Liver (tissue), 9 donors: Measurements from ENCODE around the gene C1orf210. TPM values are rescaled to one million over a fixed set of nuclear protein-coding genes. Genes with fewer than 3 reads are reported as not detected.

ENCODE experiments used
- DNase-seq: peaks from one replicate; pipeline ENCODE4 v3.0.0-alpha.2; 2017; ENCODE audit warnings: low spot score
- H3K27ac ChIP-seq, 2 donors: one replicate each; pipeline ENCODE4 v1.7.0; 2013; ENCODE audit warnings: inconsistent platforms in 2 of 2, low read length in 2 of 2, control low read depth in 1 of 2, low read depth in 1 of 2, mild to moderate bottlenecking in 1 of 2
- H3K27me3 ChIP-seq, 4 donors: one replicate each; pipeline versions ENCODE4 v1.6.1 to v1.7.0; 2013; ENCODE audit warnings: low read length in 3 of 4, inconsistent platforms in 1 of 4, mild to moderate bottlenecking in 1 of 4, moderate library complexity in 1 of 4; ENCODE audit not compliant: control insufficient read depth in 4 of 4, insufficient read depth in 4 of 4
- H3K36me3 ChIP-seq, 4 donors: one replicate each; pipeline versions ENCODE4 v1.6.1 to v1.7.0; 2013; ENCODE audit warnings: low read length in 3 of 4, mild to moderate bottlenecking in 3 of 4, low read depth in 1 of 4, moderate library complexity in 1 of 4; ENCODE audit not compliant: control insufficient read depth in 4 of 4, insufficient read depth in 3 of 4
- H3K4me1 ChIP-seq, 4 donors: one replicate each; pipeline versions ENCODE4 v1.6.1 to v1.7.0; 2013; ENCODE audit warnings: low read length in 3 of 4, mild to moderate bottlenecking in 3 of 4, moderate library complexity in 1 of 4; ENCODE audit not compliant: control insufficient read depth in 4 of 4, insufficient read depth in 4 of 4
- H3K4me3 ChIP-seq, 3 donors: one replicate each; pipeline versions ENCODE4 v1.6.1 to v1.7.0; 2013; ENCODE audit warnings: low read length in 3 of 3, control low read depth in 1 of 3, low read depth in 1 of 3, mild to moderate bottlenecking in 1 of 3
- H3K9ac ChIP-seq, 2 donors: one replicate each; pipeline ENCODE4 v1.7.0; 2013; ENCODE audit warnings: low read length in 2 of 2, mild to moderate bottlenecking in 2 of 2, moderate library complexity in 2 of 2, control low read depth in 1 of 2, low read depth in 1 of 2
- H3K9me3 ChIP-seq, 4 donors: one replicate each; pipeline versions ENCODE4 v1.6.1 to v1.7.0; 2013; ENCODE audit warnings: low read length in 3 of 4; ENCODE audit not compliant: control insufficient read depth in 4 of 4
- ATF3 ChIP-seq: IDR thresholded peaks from 2 replicates; pipeline ENCODE4 v1.6.1; 2016; ENCODE audit warnings: antibody characterized with exemption
- CTCF ChIP-seq: fragments of 150-350 bp; IDR thresholded peaks from 2 replicates; pipeline ENCODE4 v1.5.1; 2017; ENCODE audit warnings: improper control_type of control experiment, low read depth, low read length; ENCODE audit not compliant: missing input control
- EGR1 ChIP-seq, 2 donors: IDR thresholded peaks; 2 replicates each; pipeline ENCODE4 v1.6.1; 2016 to 2018; ENCODE audit warnings: antibody characterized with exemption in 2 of 2, low read depth in 2 of 2
- FOXA1 ChIP-seq: IDR thresholded peaks from 2 replicates; pipeline ENCODE4 v1.6.1; 2016; ENCODE audit warnings: antibody characterized with exemption
- FOXA2 ChIP-seq: IDR thresholded peaks from 2 replicates; pipeline ENCODE4 v1.6.1; 2016; ENCODE audit warnings: antibody characterized with exemption
- GABPA ChIP-seq, 2 donors: IDR thresholded peaks in 1 of 2; conservative IDR thresholded peaks in 1 of 2; 2 replicates each; pipeline ENCODE4 v1.6.1; 2016; ENCODE audit warnings: antibody characterized with exemption in 2 of 2, mild to moderate bottlenecking in 1 of 2, moderate library complexity in 1 of 2
- HNF4A ChIP-seq, 2 donors: conservative IDR thresholded peaks; 2 replicates each; pipeline ENCODE4 v1.6.1; 2016; ENCODE audit warnings: antibody characterized with exemption in 2 of 2, mild to moderate bottlenecking in 2 of 2
- HNF4G ChIP-seq: IDR thresholded peaks from 2 replicates; pipeline ENCODE4 v1.6.1; 2016; ENCODE audit warnings: antibody characterized with exemption
- JUND ChIP-seq, 2 donors: IDR thresholded peaks; 2 replicates each; pipeline ENCODE4 v1.6.1; 2016; ENCODE audit warnings: antibody characterized with exemption in 2 of 2
- MAX ChIP-seq: IDR thresholded peaks from 2 replicates; pipeline ENCODE4 v1.6.1; 2016; ENCODE audit warnings: antibody characterized with exemption
- NR2F2 ChIP-seq: IDR thresholded peaks from 2 replicates; pipeline ENCODE4 v1.6.1; 2016; ENCODE audit warnings: antibody characterized with exemption
- RAD21 ChIP-seq, 2 donors: IDR thresholded peaks; 2 replicates each; pipeline ENCODE4 v1.6.1; 2016; ENCODE audit warnings: antibody characterized with exemption in 2 of 2, mild to moderate bottlenecking in 2 of 2
- REST ChIP-seq: IDR thresholded peaks from 2 replicates; pipeline ENCODE4 v1.6.1; 2016; ENCODE audit warnings: antibody characterized with exemption, mild to moderate bottlenecking
- RXRA ChIP-seq, 2 donors: IDR thresholded peaks; 2 replicates each; pipeline ENCODE4 v1.6.1; 2017 to 2018; ENCODE audit warnings: antibody characterized with exemption in 2 of 2, mild to moderate bottlenecking in 1 of 2
- SP1 ChIP-seq: IDR thresholded peaks from 2 replicates; pipeline ENCODE4 v1.6.1; 2018; ENCODE audit warnings: antibody characterized with exemption, mild to moderate bottlenecking
- TAF1 ChIP-seq: conservative IDR thresholded peaks from 2 replicates; pipeline ENCODE4 v1.6.1; 2016; ENCODE audit warnings: antibody characterized with exemption, mild to moderate bottlenecking
- YY1 ChIP-seq: IDR thresholded peaks from 2 replicates; pipeline ENCODE4 v1.6.1; 2016; ENCODE audit warnings: antibody characterized with exemption, mild to moderate bottlenecking
- ZBTB33 ChIP-seq: IDR thresholded peaks from 2 replicates; pipeline ENCODE4 v1.6.1; 2016; ENCODE audit warnings: antibody characterized with exemption
- WGBS: extraction: QIAGEN DNeasy Blood & Tissue Kit; methylation state at CpG from one replicate; pipeline ENCODE4 v1.1.7; 2013; 5-methylcytosine and 5-hydroxymethylcytosine counted together
- polyA plus RNA-seq, 2 donors: library from polyadenylated mRNA; stranded (reverse) in 1 of 2; unstranded in 1 of 2; fragments of 200-250 nt in 1 of 2; fragments of >200 nt in 1 of 2; fragmentation: Nextera tagmentation in 1 of 2; extraction: Ambion mirVana in 1 of 2; gene quantifications; one replicate each; pipeline versions ENCODE4 v1.2.1 to v1.2.3, GENCODE V29; 2013 to 2015
- total RNA-seq, 2 donors: library from RNA; depleted of rRNA; stranded (reverse); fragments of >200 nt; gene quantifications; one replicate each; pipeline ENCODE4 v1.2.3, GENCODE V29; 2014
- donor health status: healthy.
- donor health status: healthy.
- donor health status: healthy.
- donor health status: healthy.
- donor health status: healthy.

The C1orf210 gene
- total and polyA plus RNA-seq, 4 donors = 0.75 to 5.0 (median 1.2) TPM

GRCh38 chr1:43313771-43314170 lies 28.4 kb upstream of the C1orf210 start (continued):
- TF ChIP-seq ATF3 (no peak), TAF1 (no peak), RAD21 (IDR thresholded peaks at IDR 0.05) (peak in 1 of 2 donors; percentile 46), CTCF (no peak), HNF4G (no peak), RXRA (IDR thresholded peaks at IDR 0.05) (peak; percentile 98)

- no peaks in the 10 kb centered on the region for H3K36me3 ChIP-seq
- H3K27ac ChIP-seq = peak overlapping the region; percentile 35 to 73
- peak overlapping the region in 1 of 3 donors; percentile 40 for H3K4me3 ChIP-seq
Observed at GRCh38 chr1:43312663-43313515, 27.5 kb upstream of the C1orf210 start.

More at GRCh38 chr1:43312663-43313515, 27.5 kb upstream of the C1orf210 start:
- Histone ChIP-seq H3K27me3 (no peaks in the 10 kb centered on the region), H3K4me1 (peaks cover 13 to 37% (median 26%) of the 10 kb centered on the region in 4 donors), H3K9ac (no peak overlapping the region), H3K9me3 (no peaks in the 10 kb centered on the region)
- TF ChIP-seq HNF4G (peak; percentile 83), TAF1 (no peak), MAX (no peak), HNF4A (conservative IDR thresholded peaks at IDR 0.05) (peak; percentile 89 to 97), FOXA1 (no peak), ZBTB33 (no peak), RXRA (IDR thresholded peaks at IDR 0.05) (peak; percentile 99 to 100), GABPA (IDR thresholded peaks at IDR 0.05 in 1 of 2, conservative IDR thresholded peaks at IDR 0.05 in 1 of 2) (peak in 1 of 2 donors; percentile 20), JUND (IDR thresholded peaks at IDR 0.05) (no peak), FOXA2 (peak; percentile 20), CTCF (no peak), YY1 (no peak), RAD21 (IDR thresholded peaks at IDR 0.05) (peak; percentile 39 to 66), ATF3 (no peak), SP1 (peak; percentile 96), EGR1 (IDR thresholded peaks at IDR 0.05; ENCODE audit: low read depth in 2 of 2) (no peak), REST (no peak), NR2F2 (peak; percentile 93)
- DNase-seq = no peak
- 76% methylated on average over 24 of the region's 24 CpGs for WGBS
